ENCODE measurements around the gene SMURF1.

- TF ChIP-seq CTCF (IDR thresholded peaks at IDR 0.05) (no peak), POLR2AphosphoS5 (IDR thresholded peaks at IDR 0.05) (no peak)
Measured at GRCh38 chr7:99141334-99141733, 2.6 kb downstream of the SMURF1 start.

Measured in suprapubic skin (tissue), 3 donors.